GM19025 (cell line): ENCODE data around the gene TRIM26.
"Not testable (repeated sequence)": the region's sequence is repeated elsewhere in the genome, so short reads cannot be mapped to it uniquely, and the experiment has no call there.

Experiments
- ATAC-seq: cut with Tn5 transposase; IDR thresholded peaks from one replicate; pipeline ENCODE4 v1.9.1; 2021; ENCODE audit warnings: mild to moderate bottlenecking, low read depth, moderate library complexity; ENCODE audit not compliant: unreplicated experiment

The TRIM26 gene

DNA sequence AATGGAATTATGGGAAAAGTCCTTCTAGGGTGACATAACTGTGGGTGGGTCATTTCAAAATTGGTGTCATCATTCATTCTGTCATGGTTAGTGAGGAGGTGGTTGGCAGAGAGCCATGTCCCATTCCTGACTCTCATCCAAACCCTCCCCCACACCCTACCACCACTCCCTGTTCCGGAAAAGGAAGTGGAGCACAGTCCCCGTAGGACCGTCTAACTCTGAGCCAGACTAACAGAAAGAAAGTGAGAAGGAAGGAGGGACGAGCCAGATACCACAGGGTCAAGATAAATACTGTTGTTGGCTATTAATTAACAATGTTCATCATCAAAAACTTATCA is 57.0 kb downstream of the TRIM26 start:
- ATAC-seq: no peak

DNA sequence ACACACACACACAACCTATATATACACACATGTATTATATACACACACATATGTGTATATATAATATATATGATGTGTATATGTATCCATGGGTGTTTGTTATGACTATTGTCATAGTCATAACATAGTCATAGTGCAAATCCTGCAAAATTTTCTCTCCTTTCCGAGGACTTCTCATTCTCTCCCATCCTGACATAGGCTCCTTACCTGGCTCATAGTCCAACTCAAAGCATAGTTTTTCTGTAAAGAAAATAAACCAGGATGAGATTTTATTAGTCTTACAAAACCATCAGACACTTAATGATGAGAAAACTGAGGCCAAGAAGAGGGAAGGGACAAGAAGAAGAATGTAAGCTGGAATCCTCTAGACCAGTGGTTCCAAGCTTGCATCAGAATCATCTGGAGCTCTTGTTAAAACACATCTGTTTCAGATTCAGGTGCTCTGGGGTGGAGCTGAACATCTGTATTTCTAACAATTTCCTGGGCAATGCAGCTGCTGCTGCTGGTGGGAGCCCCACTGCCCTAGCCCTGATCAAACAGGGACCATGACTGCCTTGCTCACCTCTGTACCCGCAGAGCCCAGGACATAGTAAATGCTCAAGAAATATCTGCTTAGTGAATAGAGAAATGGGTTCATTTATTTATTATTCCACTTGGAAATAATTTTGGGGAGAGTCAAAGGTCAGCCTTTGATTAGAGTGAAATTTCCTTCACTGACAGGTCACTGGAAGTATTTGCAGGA is 57.5 kb downstream of the TRIM26 start:
- ATAC-seq: no peak

DNA sequence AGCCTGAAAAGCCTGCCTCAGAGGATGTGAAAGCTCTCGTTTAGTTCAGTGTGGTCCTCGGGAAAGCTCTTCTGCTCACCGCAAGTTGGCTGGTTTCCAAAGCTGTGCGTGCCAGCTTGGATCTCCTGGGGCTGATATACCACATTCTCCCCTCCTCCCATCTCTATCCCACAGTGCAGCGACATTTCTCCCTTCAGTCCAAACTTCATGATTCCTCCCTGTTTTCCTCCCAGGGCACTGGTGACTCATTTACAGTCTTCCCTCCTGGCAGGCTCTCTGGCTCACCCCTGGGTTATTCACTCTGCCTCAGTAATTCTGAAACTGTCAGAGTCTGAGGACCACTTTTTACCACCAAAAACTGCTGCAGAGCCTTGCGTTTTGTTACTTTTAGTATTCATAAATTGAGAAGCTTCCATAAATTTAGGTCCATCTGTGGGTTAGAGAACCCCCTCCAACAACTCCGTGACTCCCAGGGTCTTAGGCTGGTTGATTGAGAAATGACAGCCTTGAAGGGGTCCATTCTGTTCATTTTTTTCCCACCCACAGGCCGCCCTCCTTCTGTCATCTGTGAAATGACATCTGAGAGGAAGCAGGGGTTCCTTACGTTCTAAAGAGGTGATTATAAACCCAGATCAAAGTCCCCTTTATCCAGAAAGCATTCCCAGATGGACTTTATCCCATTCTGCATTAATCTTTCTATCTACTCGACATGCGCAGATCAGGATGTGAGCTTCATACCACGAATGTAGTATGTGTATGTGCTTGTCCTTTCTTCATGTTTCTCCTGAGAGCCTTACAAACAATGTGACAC is 58.3 kb downstream of the TRIM26 start:
- no peak for ATAC-seq

DNA sequence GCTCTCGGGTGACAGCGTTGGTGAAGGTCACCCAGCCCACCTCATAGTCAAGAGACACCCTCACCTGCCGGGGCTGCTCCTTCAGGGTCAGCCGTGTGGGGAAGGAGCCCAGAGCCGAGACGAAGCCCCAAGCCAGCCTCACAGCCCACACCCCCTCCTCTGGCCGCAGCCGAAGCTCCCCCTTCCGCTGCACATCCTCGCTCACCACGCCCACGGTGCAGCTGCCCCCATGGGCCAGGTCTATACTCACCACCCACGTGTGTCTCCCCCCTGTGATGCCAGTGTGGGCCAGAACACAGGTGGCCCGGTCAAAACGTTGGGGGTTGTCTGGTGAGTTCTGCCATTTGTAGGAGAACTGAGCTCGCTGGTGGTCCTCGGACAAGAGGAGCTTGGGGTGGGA is 59.1 kb downstream of the TRIM26 start:
- no peak for ATAC-seq

DNA sequence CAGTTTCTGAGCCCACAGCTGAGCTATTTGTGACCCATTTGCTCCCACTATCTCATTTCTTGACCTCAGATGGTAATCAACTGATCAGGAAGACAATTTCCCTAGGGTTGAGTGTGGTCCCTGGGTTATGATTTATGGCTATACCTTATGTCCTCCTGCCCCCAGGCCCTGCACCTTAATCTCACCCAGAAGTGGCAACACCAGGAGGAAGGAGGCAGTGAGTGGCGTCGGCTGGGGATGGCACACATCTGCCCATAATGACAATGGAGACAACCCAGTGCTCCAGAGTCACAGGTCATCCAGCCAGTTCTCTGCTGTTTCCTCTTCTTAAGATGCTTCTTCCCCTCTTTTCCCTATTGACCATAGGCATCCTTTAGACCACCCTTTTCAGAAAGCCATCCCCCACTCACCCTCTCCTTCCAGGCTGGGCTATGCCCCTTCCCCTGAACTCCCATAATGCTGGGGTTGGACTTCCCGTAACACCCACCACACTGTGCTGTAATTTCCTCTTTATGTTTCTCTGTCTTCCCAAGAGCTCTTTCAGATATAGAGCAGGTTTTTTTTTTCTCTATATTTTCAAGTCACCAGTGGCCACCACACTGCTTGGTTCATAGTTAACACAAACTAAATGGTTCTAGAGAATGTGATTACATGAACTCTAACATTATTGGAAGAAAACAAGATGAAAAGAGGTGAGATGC is 60.1 kb downstream of the TRIM26 start:
- ATAC-seq: no peak

DNA sequence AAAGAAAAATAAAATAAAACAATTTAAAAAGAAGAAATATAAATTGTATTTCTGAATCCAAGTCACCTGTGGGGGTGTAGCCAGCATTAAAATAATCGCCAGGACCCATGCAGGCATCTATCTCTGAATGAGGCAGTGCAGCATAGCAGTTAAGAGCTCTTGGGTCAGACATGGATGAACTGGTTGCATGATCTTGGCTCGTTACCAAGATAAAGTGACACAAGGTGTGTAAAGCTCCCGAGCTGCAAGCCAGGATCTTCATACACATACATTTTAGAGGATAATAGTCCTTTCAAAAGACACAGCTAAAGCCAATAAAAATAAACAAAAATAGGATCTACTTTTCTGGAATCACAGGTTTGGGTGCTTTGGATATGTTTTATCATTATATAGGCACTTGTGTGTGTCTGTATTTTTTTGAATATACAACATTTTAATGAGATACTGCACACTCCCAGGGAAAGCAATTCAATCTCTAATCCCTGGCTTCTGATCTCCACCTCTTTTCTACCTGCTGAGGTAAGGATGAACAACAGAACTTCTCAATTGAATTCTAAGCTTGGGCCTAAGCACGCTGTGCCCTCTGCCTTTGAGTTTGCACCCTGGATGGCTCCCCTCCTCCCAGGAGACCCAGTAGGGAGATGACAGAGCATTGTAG is 61.1 kb downstream of the TRIM26 start:
- ATAC-seq: no peak

DNA sequence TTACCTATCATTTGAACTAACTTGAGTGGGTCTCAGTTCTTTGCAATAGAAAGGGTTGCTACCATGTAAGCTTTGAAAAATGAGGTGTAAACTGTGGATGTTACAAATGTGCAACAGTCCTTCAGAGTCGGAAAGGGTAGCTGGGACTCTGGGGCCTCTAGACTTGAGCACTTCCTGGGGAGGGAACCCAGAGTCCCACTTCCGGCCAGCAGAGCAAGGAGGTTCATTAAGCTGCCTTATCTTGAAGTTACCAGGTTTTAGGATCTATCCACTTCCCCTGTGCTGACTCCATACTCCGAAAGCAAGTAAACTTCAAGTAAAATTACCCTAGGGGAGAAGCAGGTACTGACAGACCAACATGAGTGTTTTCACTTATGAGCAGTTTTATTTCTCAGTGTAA is 61.6 kb downstream of the TRIM26 start:
- ATAC-seq: no peak

DNA sequence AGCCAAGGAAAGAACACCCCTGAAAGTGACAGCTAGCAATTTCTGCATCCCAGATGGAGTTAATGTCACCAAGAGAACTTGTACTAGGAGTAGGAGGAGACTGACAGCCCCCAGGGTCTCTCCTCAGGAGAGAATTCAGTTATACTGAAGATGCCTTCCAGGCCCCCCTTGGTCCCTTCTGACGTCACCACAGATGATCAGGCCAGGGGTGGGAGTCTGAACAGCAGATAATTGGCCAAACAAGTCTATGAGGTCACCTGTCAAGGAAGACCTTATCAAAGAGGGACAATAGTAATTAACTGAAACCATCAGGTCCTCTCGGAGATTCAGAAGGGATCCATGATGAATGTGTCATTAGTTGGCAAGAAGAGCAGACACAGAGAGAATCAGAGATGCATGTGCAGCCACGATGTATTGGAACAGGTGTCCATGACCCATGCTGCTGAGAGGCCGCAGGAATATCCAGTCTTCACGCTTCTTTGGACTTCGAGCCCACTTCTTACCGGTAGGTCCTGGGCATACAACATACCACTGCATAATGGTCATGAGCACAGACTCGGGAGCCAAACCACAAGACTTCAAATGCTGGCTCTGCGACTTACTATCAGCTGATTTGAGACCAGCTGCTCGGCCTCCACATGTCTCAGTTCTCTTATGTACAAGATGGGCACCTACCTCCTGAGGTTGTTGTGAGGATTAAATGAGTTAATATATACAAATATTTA is 62.4 kb downstream of the TRIM26 start:
- ATAC-seq: no peak

DNA sequence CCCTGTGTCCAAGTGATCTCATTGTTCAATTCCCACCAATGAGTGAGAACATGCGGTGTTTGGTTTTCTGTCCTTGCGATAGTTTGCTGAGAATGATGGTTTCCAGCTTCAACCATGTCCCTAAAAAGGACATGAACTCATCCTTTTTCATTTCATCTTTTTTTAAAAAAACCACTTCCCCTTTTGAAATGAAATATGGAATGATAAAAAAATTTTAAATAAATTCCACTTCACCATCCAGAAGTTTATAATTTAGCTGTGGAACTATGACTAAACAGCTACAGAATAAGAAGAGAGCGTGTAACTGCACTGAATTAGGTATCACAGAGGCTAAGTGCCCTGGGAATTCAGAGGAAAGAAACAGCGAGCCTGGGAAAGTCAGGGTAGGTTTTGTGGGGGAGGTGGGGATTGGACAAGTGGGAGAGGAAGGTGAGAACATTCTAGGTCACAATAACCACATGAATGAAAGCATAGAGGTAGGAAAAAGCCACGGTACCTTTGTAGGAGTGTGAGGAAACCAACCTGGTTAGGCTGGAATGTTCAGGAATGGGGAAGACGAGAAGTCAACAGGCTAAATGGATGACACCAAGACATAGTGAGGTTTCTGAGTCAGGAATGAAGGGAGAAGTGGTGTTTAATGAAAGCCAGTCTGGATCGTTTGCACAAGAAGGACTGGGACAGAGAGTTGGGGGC is 63.2 kb downstream of the TRIM26 start:
- no peak for ATAC-seq

DNA sequence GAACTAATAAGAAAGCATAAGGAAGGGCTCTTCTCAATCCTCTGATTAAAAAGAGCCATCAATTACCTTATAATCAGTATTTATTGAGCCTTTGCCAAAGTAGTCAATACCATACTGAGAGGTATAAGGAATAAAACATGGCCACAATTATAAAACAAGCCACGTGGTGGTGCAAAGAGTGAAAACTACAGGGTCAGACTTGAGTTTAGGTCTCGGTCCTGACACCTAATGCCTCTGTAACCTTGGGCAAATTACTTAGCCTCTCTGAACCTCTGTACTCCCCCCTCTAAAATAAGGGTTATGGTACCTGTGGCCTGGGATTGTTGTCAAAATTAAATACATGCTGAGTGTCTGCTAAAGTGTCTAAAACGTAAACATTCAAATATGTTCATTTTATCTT is 64.0 kb downstream of the TRIM26 start:
- no peak for ATAC-seq

DNA sequence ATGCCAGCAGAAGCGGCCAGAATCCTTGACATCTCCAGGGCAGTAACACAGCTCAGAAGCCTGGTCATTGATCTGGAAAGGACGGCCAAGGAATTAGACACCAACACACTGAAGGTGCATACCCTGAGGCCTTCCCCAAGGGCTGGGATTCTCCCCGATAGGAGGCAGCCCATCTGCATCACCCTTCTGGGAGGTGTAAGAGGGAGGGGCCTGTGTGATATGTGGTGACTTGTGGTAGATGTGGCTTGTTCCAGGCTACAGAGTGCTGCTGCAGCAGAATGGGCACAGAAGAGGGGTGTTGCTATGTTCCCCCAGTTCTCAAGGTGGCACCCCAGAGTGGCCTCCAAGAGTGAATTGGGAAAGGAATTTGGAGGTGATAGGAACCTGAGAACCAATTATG is 66.1 kb downstream of the TRIM26 start:
- no peak for ATAC-seq

DNA sequence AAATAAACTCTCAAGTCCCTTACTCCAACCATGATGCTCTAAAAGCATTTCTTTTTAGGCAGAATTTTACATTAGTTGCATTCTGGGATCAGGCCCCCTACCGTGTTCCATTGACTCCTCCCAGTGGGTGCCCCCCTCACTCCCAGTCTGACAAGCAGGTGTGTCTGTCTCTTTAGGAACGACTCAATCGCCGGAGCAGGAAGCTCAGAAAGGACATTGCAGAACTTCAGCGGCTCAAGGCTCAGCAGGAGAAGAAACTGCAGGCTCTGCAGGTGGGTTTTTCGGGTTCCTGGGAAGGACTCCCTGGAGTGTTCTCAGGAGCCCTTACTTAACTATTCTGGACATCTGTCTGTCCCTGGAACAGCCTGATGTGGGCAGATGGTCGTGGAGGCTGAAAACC is 67.4 kb downstream of the TRIM26 start:
- no peak for ATAC-seq

DNA sequence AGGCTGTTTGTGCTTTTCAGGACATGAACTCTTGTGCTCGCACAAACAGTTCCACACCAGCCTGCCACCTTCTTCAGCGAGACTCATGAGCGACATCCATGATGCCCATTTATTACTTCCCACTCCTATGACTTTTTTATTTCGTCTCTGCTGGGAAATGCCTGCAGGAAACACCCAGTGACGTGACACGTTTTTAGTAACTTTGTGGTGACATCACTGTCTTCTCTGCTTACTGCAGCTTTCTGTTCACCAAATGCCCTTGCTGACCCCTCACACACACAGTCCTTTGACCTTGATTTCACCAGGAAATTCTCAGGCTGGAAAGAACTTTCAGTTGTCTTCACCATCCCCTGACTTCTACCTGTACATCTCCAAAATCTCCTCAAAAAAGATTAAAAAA is 68.4 kb downstream of the TRIM26 start:
- ATAC-seq: no peak

DNA sequence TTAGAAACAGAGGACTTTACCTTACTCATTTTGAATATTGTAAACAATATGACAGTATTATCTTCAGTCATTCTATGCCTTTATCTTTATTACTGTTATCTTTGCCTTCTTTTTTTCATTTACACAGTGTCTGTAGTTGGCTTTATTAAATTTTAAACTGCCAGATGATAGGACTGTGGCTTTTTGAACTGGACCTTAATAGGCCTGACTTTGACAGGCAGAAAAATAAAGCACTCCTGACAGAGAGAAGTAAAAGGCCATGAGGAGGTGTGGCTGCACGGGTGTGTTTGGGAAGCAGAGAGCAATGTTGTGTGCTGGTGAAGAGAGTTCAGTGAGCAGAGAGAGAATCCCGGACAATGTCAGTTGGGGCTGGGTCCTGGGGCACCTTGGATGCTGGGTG is 69.4 kb downstream of the TRIM26 start:
- ATAC-seq: no peak

DNA sequence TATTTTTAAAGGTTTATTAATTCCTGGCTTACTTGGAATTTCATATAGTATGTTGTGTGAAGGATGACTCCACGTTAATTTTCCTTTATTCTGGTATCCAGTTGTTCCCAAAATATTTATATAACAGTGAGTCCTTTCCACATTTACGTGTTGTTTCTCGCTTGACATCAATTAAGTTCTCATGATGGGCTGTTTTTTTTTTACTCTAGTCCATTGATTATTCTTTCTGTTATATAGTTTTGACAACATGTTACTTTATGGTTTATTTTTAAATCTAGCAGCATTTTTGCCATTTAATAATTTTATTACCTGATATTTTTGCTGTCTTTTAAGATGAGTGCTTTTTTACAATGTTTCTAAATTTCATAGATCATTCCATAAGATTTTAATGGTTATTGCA is 70.5 kb downstream of the TRIM26 start:
- ATAC-seq: no peak

DNA sequence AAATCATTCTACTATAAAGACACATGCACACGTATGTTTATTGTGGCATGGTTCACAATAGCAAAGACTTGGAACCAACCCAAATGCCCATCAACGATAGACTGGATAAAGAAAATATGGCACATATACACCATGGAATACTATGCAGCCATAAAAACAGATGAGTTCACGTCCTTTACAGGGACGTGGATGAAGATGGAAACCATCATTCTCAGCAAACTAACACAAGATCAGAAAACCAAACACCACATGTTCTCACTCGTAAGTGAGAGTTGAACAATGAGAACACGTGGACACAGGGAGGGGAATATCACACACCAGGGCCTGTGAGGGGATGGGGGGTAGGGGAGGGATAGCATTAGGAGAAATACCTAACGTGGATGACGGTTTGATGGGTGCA is 73.0 kb downstream of the TRIM26 start:
- not testable (repeated sequence) for ATAC-seq

DNA sequence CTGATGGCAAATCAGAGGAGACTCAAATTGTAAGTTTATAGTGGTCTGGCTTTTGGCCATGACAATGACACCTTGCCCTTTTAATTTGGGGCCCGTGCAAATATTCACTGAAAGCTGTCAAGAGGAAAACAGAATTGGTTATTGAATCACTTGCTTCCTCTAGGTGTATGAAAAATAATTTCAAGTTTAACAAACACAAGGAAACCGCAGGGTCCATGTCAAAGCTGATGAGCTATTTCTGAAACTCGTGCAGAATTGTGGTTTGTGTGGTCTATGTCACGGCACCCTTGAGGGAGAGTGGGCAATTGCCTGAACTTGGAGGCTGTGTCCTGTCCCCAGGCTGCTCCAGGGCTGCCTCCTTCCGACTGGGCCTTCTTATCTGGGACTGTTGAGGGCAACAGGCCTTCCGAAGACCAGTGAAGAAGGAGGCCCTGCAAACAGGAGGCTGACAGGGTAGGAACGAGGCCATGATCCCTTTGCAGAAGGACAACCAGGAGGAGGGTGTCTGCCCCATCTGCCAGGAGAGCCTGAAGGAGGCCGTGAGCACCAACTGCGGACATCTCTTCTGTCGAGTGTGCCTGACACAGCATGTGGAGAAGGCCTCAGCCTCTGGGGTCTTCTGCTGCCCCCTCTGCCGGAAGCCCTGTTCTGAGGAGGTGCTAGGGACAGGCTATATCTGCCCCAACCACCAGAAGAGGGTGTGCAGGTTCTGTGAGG is 76.5 kb downstream of the TRIM26 start:
- no peak for ATAC-seq

DNA sequence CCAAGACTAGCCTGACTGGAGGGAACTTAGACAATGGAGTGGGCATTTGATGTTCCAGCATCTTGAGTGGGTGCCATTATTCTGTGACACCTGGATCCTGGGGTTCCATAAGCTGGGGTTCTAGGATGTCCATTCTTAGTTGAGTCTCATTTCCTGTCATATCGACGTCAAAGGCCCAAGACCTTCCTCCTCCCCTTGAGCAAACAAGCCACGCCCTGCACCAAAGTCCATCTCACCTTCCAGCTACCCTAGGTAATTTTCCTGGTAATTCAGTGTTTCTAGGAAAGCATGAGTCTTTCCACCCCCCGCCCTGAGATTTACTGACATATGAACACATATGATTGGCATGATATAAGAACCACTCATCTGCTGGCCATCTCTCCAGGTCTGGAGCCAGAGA is 77.4 kb downstream of the TRIM26 start, which contains the start of gene TRIM40:
Gene TRIM40 (plus strand): TSS at position 384 of the 400 bp plus-strand sequence. CDS start 897 bp downstream, outside the sequence.
- ATAC-seq: no peak

DNA sequence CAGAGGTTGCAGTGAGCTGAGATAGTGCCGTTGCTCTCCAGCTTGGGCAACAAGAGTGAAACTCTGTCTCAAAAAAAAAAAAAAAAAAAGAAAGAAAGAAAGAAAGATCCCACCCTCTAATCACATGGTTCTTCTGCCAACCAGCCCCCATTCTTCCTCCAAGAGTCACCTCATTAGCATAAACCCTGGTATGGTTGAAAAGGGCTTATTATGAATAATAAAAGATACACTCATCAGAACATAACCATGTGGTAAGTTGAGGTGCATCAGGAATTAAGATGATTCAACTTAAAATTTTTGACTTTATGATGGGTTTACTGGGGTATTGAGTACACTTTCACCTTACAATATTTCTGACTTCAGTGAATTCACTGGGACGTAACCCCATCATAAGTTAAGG is 78.1 kb downstream of the TRIM26 start:
- ATAC-seq: no peak
